NCI-H526 (cell line): ENCODE measurements around the gene GJA10.

ENCODE experiments used
- DNase-seq, 2 experiments: peaks; one replicate each; lab custom pipeline; 2025; lab: John Stamatoyannopoulos, UW

The GJA10 gene

DNA sequence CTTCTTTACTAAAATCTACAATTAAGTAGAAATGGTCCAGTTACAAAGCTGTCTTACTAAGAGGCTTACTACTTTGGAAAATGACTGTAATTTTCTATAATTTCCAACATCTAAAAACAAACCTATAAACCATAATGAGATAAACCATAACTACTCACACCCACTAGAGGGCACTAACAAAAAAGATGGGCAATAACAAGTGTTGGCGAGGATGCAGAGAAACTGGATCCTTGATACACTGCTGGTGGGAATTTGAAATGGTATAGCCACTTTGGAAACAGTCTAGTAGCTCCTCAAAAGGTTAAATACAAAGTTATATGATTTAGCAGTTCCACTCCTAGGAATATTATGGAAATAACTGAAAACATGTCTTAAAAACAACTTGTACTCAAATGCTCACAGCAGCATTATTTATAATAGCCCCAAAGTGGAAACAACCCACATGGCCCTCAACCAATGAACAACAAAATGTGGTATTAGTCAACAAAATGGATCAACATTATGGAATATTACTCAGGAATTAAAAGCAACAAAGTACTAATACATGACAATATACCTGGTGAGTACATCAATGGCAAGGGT is 50.6 kb downstream of the GJA10 start:
- DNase-seq, result peak in 1 of 2 experiments; percentile 31
